ENCODE results near the gene CTSH.

DNA sequence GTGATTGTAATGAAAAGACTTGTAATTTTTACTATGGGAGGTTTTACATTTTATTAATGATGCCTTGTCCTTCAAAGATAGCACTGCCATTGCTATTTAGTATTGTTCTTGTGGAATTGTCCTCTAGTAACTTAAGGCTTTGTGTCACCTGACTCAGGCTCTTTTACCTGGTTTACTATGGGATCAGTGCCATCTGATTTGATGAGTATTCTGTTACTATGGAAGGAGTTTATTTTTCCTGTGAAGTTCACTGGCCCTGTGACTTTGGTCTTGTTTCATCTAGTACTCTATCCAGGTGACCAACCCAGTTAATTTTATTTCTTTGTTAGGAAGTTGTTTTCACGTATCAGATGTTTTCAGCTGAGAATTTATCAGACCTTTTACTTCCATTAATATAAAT, 63.2 kb downstream of the CTSH start:
- TF ChIP-seq POLR2A (IDR thresholded peaks at IDR 0.05; ENCODE audit: insufficient read depth in 1 of 2, low read depth in 2 of 2, low read length in 2 of 2) (no peak), HMGXB4 (CRISPR knock-in tag; IDR thresholded peaks at IDR 0.05; ENCODE audit: borderline replicate concordance in 1 of 2, low read depth in 1 of 2) (no peak), NCOR1 (IDR thresholded peaks at IDR 0.05; ENCODE audit: borderline replicate concordance, low read length) (no peak), ZBTB7A (CRISPR knock-in tag; IDR thresholded peaks at IDR 0.05) (no peak), NR2F6 (IDR thresholded peaks at IDR 0.05) (no peak), NR2F6 (CRISPR knock-in tag; IDR thresholded peaks at IDR 0.05) (no peak), TCF7L2 (IDR thresholded peaks at IDR 0.05; ENCODE audit: low read depth, low read length) (no peak), POGZ (CRISPR knock-in tag; IDR thresholded peaks at IDR 0.05) (no peak), STAT6 (CRISPR knock-in tag; IDR thresholded peaks at IDR 0.05; ENCODE audit: borderline replicate concordance) (no peak), CREM (IDR thresholded peaks at IDR 0.05) (no peak), CREM (CRISPR knock-in tag; IDR thresholded peaks at IDR 0.05) (no peak), EP300 (IDR thresholded peaks at IDR 0.05; ENCODE audit: low read depth in 2 of 2, low read length in 2 of 2) (no peak), EP300 (CRISPR knock-in tag; IDR thresholded peaks at IDR 0.05; ENCODE audit: borderline replicate concordance) (no peak), POLR2AphosphoS5 (IDR thresholded peaks at IDR 0.05; ENCODE audit: low read depth, low read length) (no peak), FOSL2 (CRISPR knock-in tag; IDR thresholded peaks at IDR 0.05) (no peak)
- TF ChIP-seq, protein P1, sequence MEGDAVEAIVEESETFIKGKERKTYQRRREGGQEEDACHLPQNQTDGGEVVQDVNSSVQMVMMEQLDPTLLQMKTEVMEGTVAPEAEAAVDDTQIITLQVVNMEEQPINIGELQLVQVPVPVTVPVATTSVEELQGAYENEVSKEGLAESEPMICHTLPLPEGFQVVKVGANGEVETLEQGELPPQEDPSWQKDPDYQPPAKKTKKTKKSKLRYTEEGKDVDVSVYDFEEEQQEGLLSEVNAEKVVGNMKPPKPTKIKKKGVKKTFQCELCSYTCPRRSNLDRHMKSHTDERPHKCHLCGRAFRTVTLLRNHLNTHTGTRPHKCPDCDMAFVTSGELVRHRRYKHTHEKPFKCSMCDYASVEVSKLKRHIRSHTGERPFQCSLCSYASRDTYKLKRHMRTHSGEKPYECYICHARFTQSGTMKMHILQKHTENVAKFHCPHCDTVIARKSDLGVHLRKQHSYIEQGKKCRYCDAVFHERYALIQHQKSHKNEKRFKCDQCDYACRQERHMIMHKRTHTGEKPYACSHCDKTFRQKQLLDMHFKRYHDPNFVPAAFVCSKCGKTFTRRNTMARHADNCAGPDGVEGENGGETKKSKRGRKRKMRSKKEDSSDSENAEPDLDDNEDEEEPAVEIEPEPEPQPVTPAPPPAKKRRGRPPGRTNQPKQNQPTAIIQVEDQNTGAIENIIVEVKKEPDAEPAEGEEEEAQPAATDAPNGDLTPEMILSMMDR (CRISPR knock-in tag; IDR thresholded peaks at IDR 0.05): no peak
